Stimulated activated CD4-positive, alpha-beta T cell treated with anti-CD3 and anti-CD28 coated beads, Interleukin-2, amount 100 ng/mL, for 24 hours (primary cell): ENCODE results near the gene EDEM1.
A peak's percentile ranks its signal among the peaks of the same experiment; 100 is the strongest.
"Not testable (repeated sequence)": the region's sequence is repeated elsewhere in the genome, so short reads cannot be mapped to it uniquely, and the experiment has no call there.

Experiments used
- DNase-seq, 2 donors: peaks; one replicate each; pipeline ENCODE4 v3.0.0-alpha.2; 2020

The EDEM1 gene

DNA sequence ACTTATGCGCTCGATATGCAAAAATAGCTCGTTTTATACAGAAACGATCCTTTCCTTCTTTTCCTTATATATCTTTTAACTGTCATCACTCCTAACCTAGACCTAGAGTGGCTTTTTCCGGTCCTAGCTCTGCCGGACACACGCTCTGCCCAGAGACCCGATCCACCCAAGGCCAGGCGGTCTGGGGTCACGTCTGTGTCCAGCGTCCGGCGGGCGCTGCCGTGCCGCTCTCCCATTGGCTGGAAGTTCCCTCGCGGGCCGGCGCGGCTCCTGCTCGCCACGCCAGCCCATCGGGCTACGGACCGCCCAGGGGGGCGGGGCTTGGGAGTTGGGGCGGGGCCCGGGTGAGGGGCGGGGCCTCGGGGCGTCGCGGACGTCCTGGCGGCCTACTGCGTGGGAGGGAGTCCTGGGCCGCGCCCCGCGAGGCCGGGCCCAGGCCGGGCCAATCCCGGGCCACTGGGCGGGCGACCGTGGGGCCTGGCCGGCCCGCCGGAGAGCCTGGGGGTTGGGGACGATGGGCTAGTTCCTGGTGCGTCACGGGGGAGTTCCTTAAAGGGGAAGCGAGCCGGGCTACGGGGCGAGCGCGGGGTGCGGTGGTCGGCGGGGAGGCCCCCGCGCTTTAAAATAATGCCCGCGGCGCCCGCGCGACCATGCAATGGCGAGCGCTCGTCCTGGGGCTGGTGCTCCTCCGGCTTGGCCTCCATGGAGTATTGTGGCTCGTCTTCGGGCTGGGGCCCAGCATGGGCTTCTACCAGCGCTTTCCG is at the start of gene EDEM1:
TSS of gene EDEM1 (plus strand) at position 552 of the 764 bp plus-strand sequence. CDS start at position 651, 99 bp downstream.
- DNase-seq, result peak; percentile 96

DNA sequence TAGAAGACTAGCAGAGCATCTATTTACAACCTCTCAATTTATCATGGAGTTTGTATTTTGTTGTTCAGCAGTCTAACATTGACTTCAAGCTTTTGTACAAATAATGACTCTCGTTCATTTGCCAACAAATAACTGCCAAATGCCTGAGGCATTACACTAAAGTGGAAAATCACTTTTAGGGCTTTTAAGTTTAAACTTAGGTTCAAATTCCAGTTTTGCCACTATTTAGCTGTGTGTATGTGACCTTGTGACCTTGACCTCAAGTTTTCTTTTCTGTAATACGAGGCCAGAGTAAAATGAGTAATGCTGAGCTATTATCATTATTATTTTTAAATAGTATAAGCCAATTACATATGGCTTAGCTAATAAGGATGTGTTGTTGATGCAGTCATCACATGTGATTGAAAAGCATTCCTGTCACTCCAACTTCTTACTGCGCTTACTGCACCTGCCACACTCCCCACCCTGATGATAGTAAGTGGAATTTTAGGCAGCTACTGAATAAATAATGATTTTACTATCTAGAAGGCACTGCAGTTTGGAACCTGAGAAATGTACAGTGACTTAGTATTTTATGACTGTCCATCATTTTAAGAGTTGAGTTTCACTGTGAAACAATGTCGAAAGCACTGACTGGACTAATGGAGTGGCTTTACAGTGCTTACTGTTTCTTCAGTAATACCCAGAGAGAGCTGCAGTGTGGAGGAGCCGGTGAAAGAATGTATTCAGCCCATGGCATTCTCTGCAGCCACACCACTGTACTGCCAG is 49.1 kb upstream of the EDEM1 start:
- DNase-seq, result no peak

DNA sequence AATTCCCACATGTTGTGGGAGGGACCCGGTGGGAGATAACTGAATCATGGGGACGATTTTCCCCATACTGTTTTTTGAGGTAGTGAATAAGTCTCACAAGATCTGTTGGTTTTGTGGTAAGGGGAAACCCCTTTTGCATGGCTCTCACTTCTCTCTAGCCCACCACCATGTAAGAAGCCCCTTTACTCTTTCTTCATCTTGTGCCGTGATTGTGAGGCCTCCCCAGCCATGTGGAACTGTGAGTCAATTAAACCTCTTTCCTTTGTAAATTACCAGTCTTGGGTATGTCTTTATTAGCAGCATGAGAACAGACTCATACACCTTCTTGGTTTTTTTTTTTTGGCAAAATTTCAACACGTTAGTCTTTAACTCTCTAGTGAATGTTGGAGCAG is 47.3 kb upstream of the EDEM1 start:
- no peak for DNase-seq

DNA sequence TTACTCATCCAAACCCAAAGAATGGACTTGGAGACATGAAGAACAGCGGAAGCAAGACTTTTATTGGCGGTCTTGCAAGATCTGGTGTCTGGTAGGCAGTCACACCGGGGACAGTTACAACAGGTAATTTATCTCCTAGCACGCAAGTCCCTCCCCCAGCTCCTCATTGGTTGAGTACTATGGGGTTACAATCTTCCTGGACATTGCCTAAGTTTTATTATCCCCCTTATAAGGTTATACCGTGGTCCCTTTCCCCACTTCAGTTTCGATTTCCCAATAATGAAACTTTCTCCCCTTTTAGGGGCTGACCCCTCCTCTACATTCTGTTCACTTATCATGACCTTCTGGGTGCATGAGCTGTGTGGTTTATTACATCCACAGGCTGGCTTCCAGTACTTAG is 46.7 kb upstream of the EDEM1 start:
- DNase-seq, result no peak

DNA sequence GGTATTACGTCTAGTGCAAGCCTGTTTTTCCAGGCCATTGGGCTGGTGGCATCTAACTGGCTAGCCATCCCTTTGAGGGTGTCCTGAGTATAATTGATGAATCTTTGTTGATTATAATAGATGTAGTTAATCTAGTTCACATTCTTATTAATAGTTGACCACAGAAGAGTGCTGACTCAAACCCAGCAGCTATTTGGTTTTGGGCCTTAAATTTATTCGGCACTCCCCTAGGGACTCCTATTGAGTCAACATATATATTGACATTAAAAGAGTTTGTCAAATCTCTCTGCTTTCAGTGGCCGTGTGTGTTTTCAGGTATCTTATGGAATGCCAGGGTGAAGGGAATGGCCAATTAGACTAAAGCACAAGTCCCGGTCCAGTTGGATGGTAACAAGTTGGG is 45.7 kb upstream of the EDEM1 start:
- DNase-seq, result no peak

DNA sequence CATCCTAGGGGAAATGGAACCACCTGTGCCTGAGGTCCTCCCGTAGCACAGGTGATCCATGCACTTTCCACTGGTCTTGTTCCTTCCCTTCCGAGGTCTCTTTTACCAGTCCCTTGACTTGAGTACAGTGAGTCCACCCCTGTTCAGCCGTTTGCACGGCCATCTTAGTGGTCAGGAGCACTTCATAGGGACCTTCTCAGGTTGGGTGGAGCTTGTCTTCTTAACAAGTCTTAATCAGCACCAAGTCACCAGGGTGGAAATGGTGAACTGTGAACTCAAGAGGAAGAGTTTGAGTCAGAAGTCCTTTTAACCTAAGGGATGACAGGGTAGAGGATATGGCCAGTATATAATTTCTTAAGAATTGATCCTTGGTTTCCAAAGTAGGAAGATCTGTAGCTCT is 44.0 kb upstream of the EDEM1 start:
- no peak for DNase-seq

DNA sequence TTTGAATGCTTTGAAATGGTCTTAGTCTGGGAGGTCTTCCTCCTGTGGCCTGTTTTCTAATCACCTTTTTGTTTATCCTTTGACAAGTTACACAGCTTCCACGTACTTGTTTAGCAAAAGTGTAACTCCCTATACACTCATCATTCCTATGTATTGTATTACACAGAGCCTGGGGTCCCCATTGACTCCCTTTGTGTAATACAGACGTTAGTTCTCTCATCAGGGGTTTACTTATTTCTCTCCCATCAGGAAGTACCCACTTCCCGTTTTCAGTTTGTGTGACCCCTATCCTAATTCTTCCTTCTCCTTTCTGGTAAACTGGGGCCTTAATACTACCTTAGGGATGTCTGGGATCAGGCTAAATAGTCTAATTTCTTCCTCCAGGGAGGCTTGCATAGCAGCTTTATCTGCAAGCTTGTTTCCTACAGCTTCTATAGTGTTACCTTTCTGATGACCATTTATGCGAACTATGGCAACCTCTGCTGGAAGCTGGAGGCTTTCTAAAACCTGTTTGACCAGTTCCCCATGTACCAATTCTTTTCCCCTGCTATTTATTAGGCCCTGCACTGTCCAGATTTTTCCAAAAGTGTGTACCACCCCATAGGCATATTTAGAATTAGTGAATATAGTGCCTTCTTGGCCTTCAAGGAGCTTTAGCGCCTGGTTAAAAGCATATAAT is 43.1 kb upstream of the EDEM1 start:
- no peak for DNase-seq

DNA sequence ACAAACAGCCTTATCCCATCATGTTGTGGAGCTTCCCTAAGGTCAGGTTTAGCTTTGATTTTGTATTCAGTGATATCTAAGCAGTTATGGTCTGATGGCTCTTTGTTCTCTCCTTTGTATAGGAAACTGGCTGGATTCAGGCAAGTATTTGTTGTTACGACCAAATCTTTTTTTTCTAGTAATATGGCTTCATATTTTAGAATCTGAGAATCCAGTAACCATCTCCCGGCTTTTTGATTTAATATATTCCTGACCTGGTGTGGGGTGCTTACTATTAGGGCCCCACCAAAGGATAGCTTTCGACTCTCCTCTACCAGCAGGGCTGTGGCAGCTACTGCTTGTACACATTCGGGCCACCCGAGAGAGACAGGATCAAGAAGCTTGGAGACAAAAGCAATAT is 42.4 kb upstream of the EDEM1 start:
- no peak for DNase-seq

DNA sequence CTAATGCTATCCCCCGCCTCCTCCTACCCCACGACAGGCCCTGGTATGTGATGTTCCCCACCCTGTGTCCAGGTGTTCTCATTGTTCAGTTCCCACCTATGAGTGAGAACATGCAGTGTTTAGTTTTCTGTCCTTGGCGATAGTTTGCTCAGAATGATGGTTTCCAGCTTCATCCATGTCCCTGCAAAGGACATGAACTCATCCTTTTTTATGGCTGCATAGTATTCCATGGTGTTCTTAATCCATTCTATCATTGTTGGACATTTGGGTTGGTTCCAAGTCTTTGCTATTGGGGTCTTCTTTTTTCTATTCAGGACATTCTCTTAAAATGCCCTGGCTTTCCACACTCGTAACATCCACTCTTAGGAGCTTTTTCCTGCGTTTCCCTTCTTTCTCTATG is 40.4 kb upstream of the EDEM1 start:
- DNase-seq, result not testable (repeated sequence)

DNA sequence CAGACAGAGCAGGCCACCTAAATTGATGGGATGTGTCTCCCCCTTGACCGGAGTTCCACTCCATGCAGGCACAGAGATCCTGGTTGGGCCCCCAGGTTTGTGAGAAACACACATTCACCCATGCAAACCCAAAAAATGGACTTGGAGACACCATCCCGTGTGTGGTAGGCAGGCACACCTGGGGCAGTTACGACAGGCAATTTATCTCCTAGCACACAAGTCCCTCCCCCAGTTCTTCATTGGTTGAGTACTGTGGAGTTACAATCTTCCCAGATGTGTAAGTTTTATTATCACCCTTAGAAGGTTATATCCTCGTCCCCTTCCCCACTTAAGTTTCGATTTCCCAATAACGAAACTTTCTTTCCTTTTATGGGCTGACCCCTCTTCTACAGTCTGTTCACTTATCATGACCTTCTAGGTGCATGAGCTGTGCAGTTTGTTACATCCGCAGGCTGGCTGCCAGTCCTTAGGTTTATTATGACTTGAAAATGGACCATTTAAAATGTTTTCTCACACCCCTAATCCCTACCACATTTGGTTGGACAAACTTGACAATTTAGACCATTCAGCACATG is 38.1 kb upstream of the EDEM1 start:
- no peak for DNase-seq

DNA sequence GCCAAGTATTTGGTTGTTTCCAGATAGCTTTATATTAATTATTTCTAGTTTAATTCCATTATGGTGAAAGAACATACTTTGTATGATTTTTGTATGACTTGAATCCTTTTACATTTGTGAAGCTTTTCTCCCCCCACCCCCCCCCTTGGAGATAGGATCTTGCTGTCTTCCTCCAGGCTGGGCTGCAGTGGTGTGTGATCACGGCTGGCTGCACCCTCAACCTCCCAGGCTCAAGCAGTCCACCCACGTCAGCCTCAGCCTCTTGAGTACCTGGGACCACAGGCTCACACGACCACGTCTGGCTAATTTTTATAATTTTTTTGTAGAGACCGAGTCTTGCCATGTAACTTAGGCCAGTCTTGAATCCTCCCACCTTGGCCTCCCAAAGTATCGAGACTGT is 35.9 kb upstream of the EDEM1 start:
- DNase-seq, result no peak

DNA sequence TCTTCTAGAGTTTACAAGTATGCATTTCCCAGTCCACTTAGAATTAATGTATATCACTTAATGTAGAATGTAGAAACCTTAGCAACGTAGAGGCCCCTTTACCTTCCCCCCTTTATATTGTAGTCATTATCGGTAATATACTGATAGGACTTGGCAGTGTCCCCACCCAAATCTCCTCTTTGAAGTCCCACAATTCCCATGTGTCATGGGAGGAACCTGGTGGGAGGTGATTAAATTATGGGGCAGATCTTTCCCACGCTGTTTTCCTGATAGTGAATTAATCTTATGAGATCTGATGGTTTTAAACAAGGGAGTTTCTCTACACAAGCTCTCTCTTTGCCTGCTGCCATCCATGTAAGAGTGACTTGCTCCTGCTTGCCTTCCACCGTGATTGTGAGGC is 34.4 kb upstream of the EDEM1 start:
- no peak for DNase-seq

DNA sequence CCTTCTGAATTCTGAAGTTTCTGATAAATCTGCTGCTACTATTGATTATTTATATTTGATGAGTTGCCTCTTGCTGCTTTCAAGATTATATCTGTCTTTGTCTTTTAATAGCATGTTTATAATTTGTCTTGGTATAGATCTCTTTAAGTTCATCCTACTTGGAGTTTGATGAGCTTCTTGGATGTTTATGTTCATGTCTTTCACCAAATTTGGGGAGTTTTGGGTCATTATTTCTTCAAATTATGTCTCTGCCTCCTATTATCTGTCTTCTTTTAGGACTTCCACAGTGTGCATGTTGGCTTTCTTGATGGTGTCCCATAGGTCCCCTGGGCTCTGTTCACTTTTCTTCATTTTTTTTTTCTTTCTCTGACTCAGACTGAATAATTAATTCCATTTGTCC is 32.3 kb upstream of the EDEM1 start:
- no peak for DNase-seq

DNA sequence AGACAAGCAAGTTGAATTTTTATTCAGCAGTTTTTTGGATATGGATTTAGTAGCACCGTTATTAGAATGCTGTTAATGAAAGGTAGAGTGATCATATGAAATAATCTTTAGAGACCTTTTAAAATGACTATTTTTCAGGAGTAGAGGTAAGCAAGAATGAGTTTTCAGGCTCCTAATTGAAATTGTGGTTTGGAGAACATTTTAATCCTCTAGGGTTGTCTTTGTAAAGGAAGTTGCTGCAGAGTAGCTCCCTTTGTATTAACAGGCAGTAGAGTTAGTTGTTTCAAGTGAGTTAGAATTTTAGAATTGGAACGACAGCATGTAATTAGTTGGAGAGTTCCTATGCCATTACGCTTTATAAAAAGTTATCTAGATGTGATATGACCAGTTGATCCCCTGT is 27.2 kb upstream of the EDEM1 start:
- no peak for DNase-seq

DNA sequence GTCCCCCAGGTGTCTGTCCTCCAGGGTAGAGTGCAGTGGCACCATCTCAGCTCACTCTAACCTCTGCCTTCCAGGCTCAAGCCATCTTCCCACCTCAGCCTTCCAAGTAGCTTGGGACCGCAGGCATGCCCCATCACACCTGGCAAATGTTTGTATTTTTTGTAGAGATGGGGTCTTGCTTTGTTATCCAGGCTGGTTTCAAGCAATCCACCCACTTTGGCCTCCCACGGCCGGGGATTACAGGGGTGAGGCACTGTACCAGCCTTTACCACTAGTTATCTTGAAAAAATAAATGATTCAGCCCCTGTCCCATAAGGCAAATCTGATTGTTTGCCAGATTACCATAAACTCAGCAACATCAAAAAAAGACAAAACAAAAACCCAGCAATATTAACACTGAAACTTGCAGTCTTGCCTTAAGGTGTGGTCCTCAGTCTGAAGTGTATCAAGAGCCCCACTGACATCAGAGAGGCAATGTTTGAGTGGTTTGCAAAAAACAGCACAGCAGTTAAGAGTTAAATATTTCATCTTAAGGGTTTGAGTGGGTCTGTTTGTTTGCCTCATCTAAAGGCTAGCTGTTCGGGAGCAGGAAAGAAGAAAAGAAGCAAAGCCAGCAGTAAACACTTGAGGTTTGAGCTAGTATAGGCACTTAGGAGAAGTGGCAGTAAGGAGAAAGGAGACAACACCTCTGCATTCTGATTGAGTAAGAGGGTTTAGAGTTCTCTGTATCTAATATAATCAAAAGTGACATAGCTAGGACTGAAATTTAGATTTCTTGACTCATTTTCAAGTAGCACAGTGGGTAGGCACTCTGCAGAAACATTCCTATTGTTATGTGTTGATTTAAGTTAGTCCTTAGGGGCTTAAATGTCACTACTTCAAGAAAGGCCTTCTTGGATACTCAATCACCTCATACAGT is 26.3 kb upstream of the EDEM1 start:
- DNase-seq, result peak in 1 of 2 donors; percentile 24

DNA sequence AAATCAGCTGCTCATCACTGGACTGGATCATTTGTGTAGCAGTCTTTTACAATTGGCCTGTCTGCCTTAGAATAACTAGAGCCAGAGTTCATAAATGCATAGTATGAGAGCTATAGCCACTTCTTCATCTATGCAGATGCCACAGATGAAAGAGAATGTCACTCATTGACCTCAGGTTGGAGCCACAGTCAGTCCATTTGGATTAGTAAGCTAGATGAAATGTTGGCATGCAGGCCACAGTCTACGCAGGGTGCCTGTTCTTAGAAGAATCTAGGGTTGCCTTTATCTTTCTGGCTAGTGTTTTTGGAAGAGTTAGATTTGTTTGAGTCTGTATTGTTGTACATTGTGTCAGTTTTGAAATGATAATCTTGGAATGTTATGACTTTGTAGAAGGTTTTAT is 25.4 kb upstream of the EDEM1 start:
- no peak for DNase-seq

DNA sequence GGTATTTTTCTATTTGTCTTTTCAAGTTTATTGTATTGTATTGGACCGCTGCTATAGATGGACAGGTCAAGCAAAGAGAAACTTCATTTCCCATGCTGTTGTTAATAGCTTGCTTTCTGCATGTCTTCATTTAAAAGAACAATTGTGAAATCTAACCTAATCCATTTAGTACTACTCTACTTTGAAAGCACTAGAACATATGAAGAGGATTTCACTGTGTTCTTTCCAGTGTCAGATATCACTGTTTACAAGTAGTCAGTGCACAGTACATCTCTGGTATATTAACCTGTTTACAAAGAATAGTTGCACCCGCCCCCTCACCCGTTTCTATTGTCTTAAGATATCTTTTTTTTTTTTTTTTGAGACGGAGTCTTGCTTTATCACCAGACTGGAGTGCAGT is 21.8 kb upstream of the EDEM1 start:
- no peak for DNase-seq

DNA sequence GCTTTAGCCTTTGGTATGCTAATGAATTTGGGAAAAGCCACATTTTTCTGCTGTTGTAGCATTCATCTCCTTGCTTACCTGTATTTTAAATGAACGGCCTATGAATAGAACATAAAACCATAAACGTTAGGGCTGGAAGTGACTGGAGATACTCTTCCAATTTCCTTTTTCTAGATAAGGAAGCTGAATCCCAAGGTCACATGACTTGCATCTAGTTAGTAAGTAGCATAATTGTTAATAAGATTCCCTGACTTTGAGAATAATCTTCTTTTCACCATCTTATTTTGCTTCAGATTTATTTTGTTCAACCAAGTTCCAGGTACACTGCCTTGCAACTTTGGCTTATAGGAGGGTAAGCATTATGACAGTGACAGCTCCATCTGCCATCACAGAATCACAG is 20.7 kb upstream of the EDEM1 start:
- DNase-seq, result no peak

DNA sequence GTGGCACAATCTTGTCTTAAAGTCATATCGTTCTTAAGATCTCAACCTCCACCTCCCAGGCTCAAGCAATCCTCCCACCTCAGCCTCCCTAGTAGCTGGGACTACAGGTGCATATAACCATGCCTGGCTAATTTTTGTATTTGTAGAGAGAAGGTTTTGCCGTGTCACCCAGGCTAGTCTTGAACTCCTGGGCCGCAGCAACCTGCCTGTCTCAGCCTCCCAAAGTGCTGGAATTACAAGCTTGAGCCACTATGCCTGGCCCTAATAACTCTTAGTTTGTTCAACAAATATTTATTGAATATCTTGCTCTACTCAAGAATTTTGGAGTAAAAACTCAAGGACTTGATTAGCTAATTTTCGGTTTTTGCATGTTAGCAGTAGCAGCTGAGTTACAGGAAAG is 19.4 kb upstream of the EDEM1 start:
- DNase-seq, result no peak

DNA sequence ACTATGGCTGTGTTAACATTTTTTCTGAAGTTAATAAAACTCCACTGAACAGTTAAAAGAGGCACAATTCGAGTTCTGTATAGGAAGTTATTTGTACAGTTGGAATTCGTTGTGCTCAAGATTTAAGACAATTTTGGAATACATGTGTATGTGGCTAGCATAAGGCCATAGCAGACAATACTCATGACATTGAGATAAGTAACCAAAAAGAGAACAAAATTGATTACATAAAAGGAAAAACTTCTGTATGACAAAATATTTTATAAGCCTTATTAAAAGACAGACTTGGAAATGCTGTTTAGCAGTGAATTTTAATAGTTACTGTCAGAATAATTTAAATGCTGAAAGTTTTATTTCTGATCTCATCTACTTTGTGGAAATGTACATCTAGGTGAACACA is 17.7 kb upstream of the EDEM1 start:
- DNase-seq, result no peak

DNA sequence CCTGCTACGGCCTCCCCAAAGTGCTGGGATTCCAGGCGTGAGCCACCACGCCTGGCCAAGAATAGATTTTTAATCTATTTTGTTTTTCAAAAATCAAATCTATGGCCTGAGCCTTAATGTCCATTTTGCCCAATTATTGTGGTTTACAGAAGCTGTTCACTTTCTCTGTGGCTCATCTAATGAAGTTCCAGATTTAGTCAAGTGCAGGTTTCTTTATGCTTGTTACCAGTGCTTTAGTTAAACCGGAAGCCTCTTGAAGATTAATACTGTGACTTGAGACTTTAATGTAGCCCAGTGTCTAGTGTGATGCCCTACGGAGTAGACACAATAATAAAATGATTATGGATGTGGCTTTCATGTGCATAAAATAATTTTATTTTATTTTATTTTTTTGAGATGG is 16.5 kb upstream of the EDEM1 start:
- no peak for DNase-seq

DNA sequence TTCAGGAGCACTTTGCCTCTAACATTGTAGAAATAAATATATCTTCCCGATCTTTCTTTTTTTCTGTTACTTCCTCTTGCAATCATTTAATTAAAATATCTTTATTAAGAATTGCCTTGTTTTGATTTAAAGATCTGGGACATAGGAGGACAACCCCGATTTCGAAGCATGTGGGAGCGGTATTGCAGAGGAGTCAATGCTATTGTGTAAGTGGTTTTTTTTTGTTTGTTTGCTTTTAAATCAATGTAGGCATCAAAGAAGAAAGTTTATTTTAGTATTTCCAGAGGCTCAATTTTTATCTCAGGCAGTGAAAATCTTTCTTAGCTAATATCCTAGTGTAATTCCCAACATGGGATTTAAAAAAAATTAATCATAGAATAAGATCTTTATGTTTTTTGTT is 15.5 kb upstream of the EDEM1 start:
- no peak for DNase-seq

DNA sequence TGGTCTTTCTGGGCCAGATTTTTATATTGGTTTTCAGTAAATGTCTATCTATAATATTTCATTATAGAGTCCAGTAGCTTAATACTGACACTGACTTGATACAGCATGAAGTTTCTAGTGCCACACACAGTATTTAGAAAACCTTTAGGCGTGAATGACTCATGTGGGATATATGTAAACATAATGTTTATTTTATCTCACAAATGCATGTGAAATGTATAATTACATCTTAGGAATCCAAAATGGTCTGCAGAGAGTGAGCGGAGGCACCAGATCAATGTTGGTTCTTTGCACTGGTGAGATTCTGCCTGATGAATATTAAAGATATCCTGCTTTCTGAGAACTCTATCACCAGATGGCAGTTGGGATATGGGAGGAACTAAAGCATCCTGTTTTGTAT is 8.5 kb upstream of the EDEM1 start:
- DNase-seq, result not testable (repeated sequence)
